AG04449 (cell line): Measurements from ENCODE around the gene PPIL6.
"Not testable (repeated sequence)": the region's sequence is repeated elsewhere in the genome, so short reads cannot be mapped to it uniquely, and the experiment has no call there.

Experiments
- CTCF ChIA-PET: fragments of 350-600 bp; formaldehyde crosslinking; extraction: SDS; loops from one replicate; lab custom pipeline; 2021; ENCODE audit warnings: antibody characterized with exemption; lab: Yijun Ruan, JAX
- POLR2A ChIA-PET: fragments of 400-600, 350-600 bp; formaldehyde crosslinking; extraction: SDS; loops from one replicate; lab custom pipeline; 2020; ENCODE audit warnings: antibody characterized with exemption, inconsistent platforms; lab: Yijun Ruan, JAX
- DNase-seq: peaks from one replicate; pipeline ENCODE4 v3.0.0-alpha.2; 2010; ENCODE audit warnings: low read depth, low spot score
- H3K4me3 ChIP-seq: 2 replicates; pipeline ENCODE4 v1.5.1; 2011; ENCODE audit warnings: low read depth, mild to moderate bottlenecking, control low read depth, low read length
- CTCF ChIP-seq: IDR thresholded peaks from one replicate; pipeline ENCODE4 v1.5.1; 2011; ENCODE audit warnings: mild to moderate bottlenecking, moderate library complexity, low read length, control low read depth, inconsistent platforms; ENCODE audit not compliant: insufficient read depth; ENCODE audit errors: missing control alignments

Gene PPIL6

DNA sequence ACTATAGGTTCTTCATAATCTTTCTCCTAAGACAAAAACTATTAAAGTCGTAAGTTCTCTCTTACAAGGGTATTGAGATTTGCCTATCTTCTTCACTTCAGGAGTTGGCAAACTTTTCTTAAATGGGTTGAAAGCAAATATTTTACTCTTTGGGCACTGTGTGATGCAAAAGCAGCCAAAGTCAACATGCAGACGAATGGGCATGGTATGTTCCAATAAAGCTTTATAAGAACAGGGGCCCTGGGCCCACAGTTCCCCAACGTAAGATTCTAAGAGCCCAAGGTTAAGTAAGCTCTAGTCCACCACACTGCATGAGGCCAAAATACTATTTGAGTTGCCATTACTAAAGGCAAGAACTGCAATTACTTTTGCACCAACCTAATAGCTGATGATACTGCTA, 69.6 kb downstream of the PPIL6 start:
- no peak for DNase-seq
- TF ChIP-seq CTCF, result no peak
- ChIA-PET POLR2A (interaction anchor here (0.8 to 1.8 kb wide), 2 partner anchors 8 to 12 kb away, joined by 3 to 5 read pairs; partner anchors contain the start of gene CD164), CTCF (interaction anchor here (1.3 to 1.6 kb wide), 3 partner anchors 10 to 183 kb away, joined by 4 to 6 read pairs (median 5); no protein-coding TSS in a partner anchor)
- no peak overlapping the region for H3K4me3 ChIP-seq

- DNase-seq, result no peak
- POLR2A ChIA-PET, result interaction anchor here (1.8 kb wide), 1 partner anchor 12 kb away, joined by 5 read pairs; the partner anchor contains the start of gene CD164
- no peak overlapping the region for H3K4me3 ChIP-seq
- CTCF ChIA-PET, result interaction anchor here (1.3 to 1.6 kb wide), 3 partner anchors 9 to 182 kb away, joined by 4 to 6 read pairs (median 5); no protein-coding TSS in a partner anchor
- TF ChIP-seq CTCF, result no peak
Measured at GRCh38 chr6:109370336-109370735, 70.1 kb downstream of the PPIL6 start.

DNA sequence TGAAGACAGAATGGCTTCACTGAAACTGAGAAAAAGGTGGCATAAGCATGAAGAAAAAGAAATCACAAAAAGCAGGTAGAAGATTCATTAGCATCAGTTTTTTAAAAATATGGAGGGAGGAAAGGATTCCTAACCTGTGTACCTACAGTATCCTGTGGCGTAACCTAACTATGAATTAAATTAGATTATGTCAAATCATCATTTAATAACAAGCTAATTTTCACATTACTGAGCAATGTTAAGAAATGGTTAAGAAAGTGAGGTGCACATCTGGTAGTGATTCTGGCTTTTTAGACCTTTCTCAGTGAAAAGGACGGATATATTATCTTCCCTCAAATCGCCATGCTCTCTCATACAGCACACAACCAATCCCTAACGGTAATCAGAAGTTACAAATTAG, 70.7 kb downstream of the PPIL6 start:
- DNase-seq, result no peak
- no peak for TF ChIP-seq CTCF
- no peak overlapping the region for H3K4me3 ChIP-seq
- ChIA-PET CTCF (interaction anchor here (1.5 kb wide), 1 partner anchor 14 kb away, joined by 4 read pairs; no protein-coding TSS in a partner anchor), POLR2A (interaction anchor here (1.8 kb wide), 1 partner anchor 13 kb away, joined by 5 read pairs; the partner anchor contains the start of gene CD164)

- H3K4me3 ChIP-seq, CTCF ChIA-PET, POLR2A ChIA-PET, DNase-seq: not testable (repeated sequence)
Measured at GRCh38 chr6:109364382-109365078, 75.9 kb downstream of the PPIL6 start.

- POLR2A ChIA-PET, result no interaction called here
- H3K4me3 ChIP-seq, result no peak overlapping the region
- CTCF ChIA-PET, result interaction anchor here (1.1 kb wide), 1 partner anchor 13 kb away, joined by 3 read pairs; no protein-coding TSS in a partner anchor
- no peak for TF ChIP-seq CTCF
- no peak for DNase-seq
Measured at GRCh38 chr6:109363753-109364152, 76.7 kb downstream of the PPIL6 start.

GRCh38 chr6:109362102-109362884, 78.1 kb downstream of the PPIL6 start:
- no peak for DNase-seq
- CTCF ChIA-PET, result interaction anchor here (1.1 to 1.8 kb wide), 2 partner anchors 9 to 15 kb away, joined by 3 to 5 read pairs; no protein-coding TSS in a partner anchor
- H3K4me3 ChIP-seq, result no peak overlapping the region
- no peak for TF ChIP-seq CTCF
- POLR2A ChIA-PET, result interaction anchor here (0.7 to 1.4 kb wide), 2 partner anchors 11 to 12 kb away, joined by 3 to 4 read pairs; no protein-coding TSS in a partner anchor
